HEK293T (cell line): Measurements from ENCODE around the gene NDUFB5.

Source experiments
- CTCF ChIA-PET: fragments of 350-600 bp; formaldehyde crosslinking; extraction: SDS; loops from one replicate; lab custom pipeline; 2021; ENCODE audit warnings: antibody characterized with exemption, inconsistent platforms; lab: Yijun Ruan, JAX
- POLR2A ChIA-PET: fragments of 350-600 bp; formaldehyde crosslinking; extraction: SDS; loops from one replicate; lab custom pipeline; 2020; ENCODE audit warnings: antibody characterized with exemption, inconsistent platforms; lab: Yijun Ruan, JAX
- DNase-seq: peaks from one replicate; pipeline ENCODE4 v3.0.0; 2012; ENCODE audit warnings: mixed read lengths; ENCODE audit errors: extremely low spot score
- ARNT ChIP-seq: fragments of 450-650 bp; IDR thresholded peaks from 2 replicates; pipeline ENCODE4 v1.6.1; 2017; ENCODE audit warnings: mild to moderate bottlenecking
- BHLHE40 ChIP-seq: fragments of 450-650 bp; IDR thresholded peaks from 2 replicates; pipeline ENCODE4 v1.6.1; 2016; ENCODE audit warnings: mild to moderate bottlenecking, moderate library complexity, borderline replicate concordance
- CTBP1 ChIP-seq: fragments of 450-650 bp; IDR thresholded peaks from 2 replicates; pipeline ENCODE4 v1.6.1; 2016; ENCODE audit warnings: borderline replicate concordance
- ELF4 ChIP-seq: fragments of 450-650 bp; IDR thresholded peaks from 2 replicates; pipeline ENCODE4 v1.6.1; 2017; ENCODE audit warnings: antibody characterized with exemption
- FOXA1 ChIP-seq: fragments of 450-650 bp; IDR thresholded peaks from 2 replicates; pipeline ENCODE4 v1.6.1; 2016; ENCODE audit warnings: mild to moderate bottlenecking
- FOXK2 ChIP-seq: fragments of 450-650 bp; IDR thresholded peaks from 2 replicates; pipeline ENCODE4 v1.6.1; 2016; ENCODE audit warnings: mild to moderate bottlenecking
- FOXM1 ChIP-seq: fragments of 450-650 bp; IDR thresholded peaks from 2 replicates; pipeline ENCODE4 v1.6.1; 2017; ENCODE audit warnings: mild to moderate bottlenecking, borderline replicate concordance
- HDGF ChIP-seq: fragments of 450-650 bp; IDR thresholded peaks from 2 replicates; pipeline ENCODE4 v1.6.1; 2017; ENCODE audit warnings: antibody characterized with exemption, borderline replicate concordance
- L3MBTL2 ChIP-seq: fragments of 450-650 bp; conservative IDR thresholded peaks from 2 replicates; pipeline ENCODE4 v1.6.1; 2016; ENCODE audit warnings: mild to moderate bottlenecking
- LEF1 ChIP-seq: fragments of 450-650 bp; IDR thresholded peaks from 2 replicates; pipeline ENCODE4 v1.6.1; 2017; ENCODE audit warnings: mild to moderate bottlenecking, borderline replicate concordance
- NFRKB ChIP-seq: fragments of 450-650 bp; IDR thresholded peaks from 2 replicates; pipeline ENCODE4 v1.6.1; 2016; ENCODE audit warnings: mild to moderate bottlenecking, moderate library complexity
- SP1 ChIP-seq: fragments of 450-650 bp; IDR thresholded peaks from 2 replicates; pipeline ENCODE4 v1.6.1; 2017
- SUZ12 ChIP-seq: fragments of 450-650 bp; IDR thresholded peaks from 2 replicates; pipeline ENCODE4 v1.6.1; 2016; ENCODE audit warnings: mild to moderate bottlenecking
- TARDBP ChIP-seq: fragments of 450-650 bp; IDR thresholded peaks from 2 replicates; pipeline ENCODE4 v1.6.1; 2016
- ZNF384 ChIP-seq: fragments of 450-650 bp; IDR thresholded peaks from 2 replicates; pipeline ENCODE4 v1.6.1; 2016
- TF ChIP-seq, protein P1 (sequence below): fragments of 450-650 bp; IDR thresholded peaks from 2 replicates; pipeline ENCODE4 v1.6.1; 2016

The NDUFB5 gene

DNA sequence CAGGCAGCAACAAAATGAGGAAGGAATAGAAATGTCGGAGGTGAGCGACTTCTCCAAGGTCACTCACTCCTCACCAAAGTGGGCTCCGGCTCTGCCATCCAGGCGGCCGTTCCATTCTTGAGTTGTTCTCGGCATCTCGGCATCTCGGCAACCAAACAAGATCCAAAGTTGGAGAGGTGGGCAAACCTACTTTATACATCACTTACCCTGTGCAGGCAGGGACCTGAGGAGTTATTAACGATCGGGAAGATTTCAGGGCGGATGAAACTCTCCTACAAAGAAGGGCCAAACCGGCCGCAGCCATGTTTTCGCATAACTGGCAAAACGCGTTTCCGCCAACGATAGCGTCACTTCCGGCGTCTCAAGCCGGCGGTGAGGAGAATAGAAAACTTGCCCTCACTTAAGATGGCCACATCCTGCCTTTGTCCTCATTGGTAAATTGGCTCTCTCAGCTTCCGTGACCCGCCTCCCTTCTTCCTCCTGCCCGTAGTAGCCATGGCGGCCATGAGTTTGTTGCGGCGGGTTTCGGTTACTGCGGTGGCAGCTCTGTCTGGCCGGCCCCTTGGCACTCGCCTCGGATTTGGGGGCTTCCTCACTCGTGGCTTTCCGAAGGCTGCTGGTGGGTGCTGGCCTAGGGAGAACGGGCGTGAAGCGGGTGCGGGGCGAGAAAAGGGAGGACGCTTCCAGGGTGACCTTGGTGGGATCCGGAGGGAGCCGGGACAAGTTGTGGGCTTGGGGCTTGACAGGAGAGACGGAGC, at the start of gene NDUFB5, which contains the start of gene MRPL47:
Gene NDUFB5 (plus strand): TSS at position 474 of the 758 bp plus-strand sequence. CDS start 22 bp downstream, at position 496.
Gene MRPL47 (minus strand): TSS at position 318 of the 758 bp plus-strand sequence. CDS start 14 bp downstream, at position 304.
- ChIA-PET POLR2A (interaction anchor here (0.7 to 1.5 kb wide), 8 partner anchors 9 to 48 kb away, joined by 3 to 5 read pairs (median 3); partner anchors contain the start of gene ACTL6A), CTCF (no interaction called here)
- TF ChIP-seq ELF4 = 0 out of 2 replicates have a peak, but pooled peaks have one; percentile 42
- peak; percentile 75 for TF ChIP-seq NFRKB
- no peak for TF ChIP-seq BHLHE40
- no peak for TF ChIP-seq SUZ12
- DNase-seq = peak; percentile 87

DNA sequence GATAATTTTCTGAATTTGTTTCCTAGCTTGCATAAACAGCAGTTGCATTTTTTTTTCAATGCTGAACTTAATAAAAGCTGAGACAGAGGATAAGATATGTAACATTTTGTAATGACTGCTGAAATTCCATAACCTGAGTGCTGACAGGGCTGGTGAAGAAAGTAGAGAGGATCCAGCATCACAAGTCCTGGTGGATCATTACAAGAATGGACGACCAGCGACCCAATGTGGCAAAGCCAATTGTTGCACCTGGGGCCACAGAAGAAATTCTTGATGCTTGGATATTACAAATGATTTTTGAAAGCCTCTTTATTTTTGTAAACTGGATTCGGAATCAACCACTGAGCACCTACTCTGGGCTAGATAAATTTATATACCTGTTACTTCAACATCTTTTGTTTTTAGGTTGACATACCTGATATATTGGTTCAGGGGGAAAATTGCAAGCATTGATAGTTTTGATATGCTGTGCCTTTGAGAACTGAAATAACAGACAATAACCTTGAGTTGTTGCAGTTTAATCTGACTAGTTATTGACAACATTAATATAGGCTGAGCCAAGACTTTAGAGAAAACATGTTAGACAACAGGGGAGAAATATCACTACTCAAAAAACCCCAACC, 45.7 kb upstream of the NDUFB5 start:
- ChIA-PET POLR2A (no interaction called here), CTCF (interaction anchor here (0.7 to 1.0 kb wide), 2 partner anchors 14 to 107 kb away, joined by 3 read pairs; no protein-coding TSS in a partner anchor)
- DNase-seq = peak; percentile 48
- TF ChIP-seq BHLHE40 (no peak), ARNT (no peak), HDGF (no peak), ZNF384 (no peak), NFRKB (no peak), CTBP1 (no peak)

DNA sequence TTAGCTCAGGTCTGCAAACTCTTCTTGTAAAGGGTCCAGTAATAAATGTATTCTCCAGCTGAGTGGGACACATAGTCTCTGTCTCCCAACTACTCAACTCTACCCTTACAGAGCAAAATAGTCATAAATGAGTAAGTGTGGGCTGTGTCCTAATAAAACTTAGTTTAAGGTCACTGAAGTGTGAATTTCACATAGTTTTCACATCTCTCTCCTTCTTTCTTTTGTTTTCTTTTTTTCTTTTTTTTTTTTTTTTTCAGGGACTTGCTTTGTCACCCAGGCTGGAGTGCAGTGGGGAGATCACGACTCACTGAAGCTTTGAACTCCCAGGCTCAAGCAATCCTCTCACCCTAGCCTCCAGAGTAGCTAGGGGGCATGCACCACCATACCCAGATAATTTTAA, 43.8 kb upstream of the NDUFB5 start:
- DNase-seq = no peak
- CTCF ChIA-PET = interaction anchor here (1.0 kb wide), 1 partner anchor 126 kb away, joined by 3 read pairs; no protein-coding TSS in a partner anchor
- TF ChIP-seq L3MBTL2 (no peak), ZNF384 (no peak), NFRKB (no peak)
- POLR2A ChIA-PET = no interaction called here

DNA sequence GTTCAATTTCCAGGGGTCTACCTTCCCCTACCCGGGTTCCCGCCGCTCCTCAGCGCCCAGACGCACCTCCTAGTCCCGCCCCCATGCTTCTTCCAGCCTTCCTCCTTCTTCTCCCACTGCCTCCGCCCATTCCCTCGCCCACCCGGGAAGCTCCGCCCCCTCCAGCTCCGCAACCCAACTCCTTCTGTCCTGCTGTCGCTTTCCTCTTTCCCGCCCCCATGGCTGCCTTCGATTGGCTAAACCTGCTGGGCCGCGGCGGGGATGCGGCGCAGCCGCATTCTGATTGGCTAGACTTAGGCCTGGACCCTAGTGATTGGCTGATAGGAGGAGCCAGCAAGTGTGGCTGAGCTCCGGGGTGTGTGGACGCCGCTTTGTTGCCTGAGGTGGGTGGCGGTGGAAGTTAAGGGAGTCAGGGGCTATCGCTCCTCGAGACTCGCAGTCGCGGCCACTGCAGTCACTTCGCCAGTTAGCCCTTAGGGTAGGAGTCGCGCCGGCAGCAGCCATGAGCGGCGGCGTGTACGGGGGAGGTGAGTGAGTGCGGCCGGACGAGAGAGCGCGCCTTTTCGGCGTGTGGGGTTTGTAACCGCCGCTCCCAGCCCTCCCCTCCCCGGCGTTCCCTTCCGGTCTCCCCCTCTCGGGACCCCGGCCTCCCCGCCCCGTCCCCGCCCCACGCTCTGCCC, 41.9 kb upstream of the NDUFB5 start, which contains the start of gene ACTL6A:
Gene ACTL6A (plus strand): TSS at position 336 of the 680 bp plus-strand sequence. CDS start 167 bp downstream, at position 503.
- POLR2A ChIA-PET = interaction anchor here (0.6 to 1.5 kb wide), 11 partner anchors 14 to 238 kb away, joined by 3 to 7 read pairs (median 3); partner anchors contain the start of genes GNB4, MRPL47, NDUFB5 and USP13
- TF ChIP-seq, protein P1, sequence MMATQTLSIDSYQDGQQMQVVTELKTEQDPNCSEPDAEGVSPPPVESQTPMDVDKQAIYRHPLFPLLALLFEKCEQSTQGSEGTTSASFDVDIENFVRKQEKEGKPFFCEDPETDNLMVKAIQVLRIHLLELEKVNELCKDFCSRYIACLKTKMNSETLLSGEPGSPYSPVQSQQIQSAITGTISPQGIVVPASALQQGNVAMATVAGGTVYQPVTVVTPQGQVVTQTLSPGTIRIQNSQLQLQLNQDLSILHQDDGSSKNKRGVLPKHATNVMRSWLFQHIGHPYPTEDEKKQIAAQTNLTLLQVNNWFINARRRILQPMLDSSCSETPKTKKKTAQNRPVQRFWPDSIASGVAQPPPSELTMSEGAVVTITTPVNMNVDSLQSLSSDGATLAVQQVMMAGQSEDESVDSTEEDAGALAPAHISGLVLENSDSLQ = peak; percentile 91
- TF ChIP-seq FOXK2 (no peak), ELF4 (peak; percentile 68)
- CTCF ChIA-PET = no interaction called here
- DNase-seq = peak; percentile 91

DNA sequence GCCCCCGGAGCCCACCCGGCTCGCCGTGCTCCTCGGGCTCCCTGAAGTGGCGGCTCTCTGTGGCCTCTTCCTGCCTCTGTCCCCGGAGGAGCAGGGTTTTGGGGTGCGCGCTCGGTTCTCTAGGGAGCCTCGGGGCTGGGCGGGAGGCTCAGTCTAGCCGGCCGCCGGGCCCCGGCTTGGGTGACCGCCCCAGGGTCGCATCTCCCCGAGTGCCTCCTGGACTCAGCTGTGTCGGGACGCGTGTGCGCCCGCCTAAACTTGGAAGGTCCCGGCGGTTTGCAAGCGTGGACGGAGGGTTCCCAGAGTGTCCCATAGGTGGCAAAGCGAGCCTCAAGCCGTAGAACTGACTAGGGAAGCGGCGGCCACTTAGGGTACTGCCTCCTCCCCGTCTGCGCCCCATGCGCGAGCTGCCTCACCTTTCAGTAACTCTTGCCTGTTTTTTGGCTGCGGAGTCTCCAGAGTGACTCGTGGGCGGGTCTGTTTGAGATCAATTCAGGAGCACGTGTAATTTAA, 41.3 kb upstream of the NDUFB5 start:
- TF ChIP-seq NFRKB (no peak), CTBP1 (no peak)
- CTCF ChIA-PET = no interaction called here
- POLR2A ChIA-PET = interaction anchor here (1.2 to 1.5 kb wide), 3 partner anchors 90 to 112 kb away, joined by 4 to 7 read pairs (median 5); partner anchors contain the start of genes GNB4 and USP13
- DNase-seq = peak; percentile 52

DNA sequence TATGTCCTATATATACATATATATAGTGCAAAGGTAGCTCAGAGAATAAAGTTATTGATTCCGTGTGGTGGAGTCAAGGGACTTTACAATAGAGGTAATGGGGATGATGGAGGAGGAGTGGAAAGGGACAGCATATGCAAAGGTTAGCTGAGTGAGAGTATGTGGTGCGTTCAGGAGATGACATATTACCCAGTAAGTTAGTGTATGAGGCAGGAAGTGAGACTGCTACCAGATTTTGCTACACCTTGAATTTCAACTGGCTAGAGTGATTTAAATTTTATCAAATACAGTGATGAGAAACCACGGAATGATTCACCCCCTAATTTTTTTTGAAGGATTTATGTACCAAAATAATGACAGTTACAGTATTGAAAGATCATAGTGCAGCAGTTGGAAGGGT, 39.1 kb upstream of the NDUFB5 start:
- CTCF ChIA-PET = interaction anchor here (0.5 to 1.0 kb wide), 2 partner anchors 84 to 251 kb away, joined by 3 read pairs; no protein-coding TSS in a partner anchor

DNA sequence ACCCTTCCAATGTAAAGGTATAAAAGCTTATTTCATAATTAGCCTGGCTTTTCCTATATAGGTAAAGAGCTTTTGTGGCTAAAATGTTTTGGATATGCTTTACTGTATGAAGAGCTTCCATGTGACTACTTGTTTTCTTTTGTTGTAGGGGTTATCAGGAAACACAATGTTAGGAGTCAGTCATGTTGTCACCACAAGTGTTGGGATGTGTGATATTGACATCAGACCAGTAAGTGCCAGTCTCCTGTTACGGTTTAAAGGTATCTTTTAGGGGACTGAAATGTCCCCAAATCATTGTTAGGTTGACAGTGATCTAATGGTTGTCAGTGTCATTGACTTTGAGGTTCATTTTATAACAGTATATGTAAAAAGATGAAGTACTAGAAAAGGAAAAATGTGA, 23.6 kb upstream of the NDUFB5 start:
- ChIA-PET POLR2A (no interaction called here), CTCF (no interaction called here)
- no peak for DNase-seq
- TF ChIP-seq FOXA1 (no peak), FOXK2 (no peak), ARNT (no peak), L3MBTL2 (no peak), FOXM1 (no peak), ELF4 (no peak), TARDBP (no peak)

More for the DNA sequence above, 39.1 kb upstream of the NDUFB5 start:
- TF ChIP-seq FOXM1 (no peak), L3MBTL2 (no peak), TARDBP (no peak), ARNT (no peak), HDGF (no peak), ZNF384 (no peak), ELF4 (no peak), CTBP1 (no peak), LEF1 (no peak), NFRKB (no peak), FOXK2 (no peak), BHLHE40 (no peak), SP1 (no peak), FOXA1 (no peak), SUZ12 (no peak)
- TF ChIP-seq, protein P1 = no peak
- POLR2A ChIA-PET = no interaction called here
- DNase-seq = no peak
